Esophagus muscularis mucosa (tissue), 4 donors: ENCODE measurements around the gene EFHC2. TPM values are rescaled to one million over a fixed set of nuclear protein-coding genes. Genes with fewer than 3 reads are reported as not detected.

Experiments
- DNase-seq: peaks from one replicate; pipeline ENCODE4 v3.0.0-alpha.2; 2017; ENCODE audit errors: extremely low spot score
- H3K27ac ChIP-seq, 4 donors: fragments of 200-600 bp; sonication (generic); replicated peaks in 1 of 4; 1 replicate in 3 of 4; 2 replicates in 1 of 4; pipeline ENCODE4 v1.5.1; 2016 to 2019; ENCODE audit warnings: mild to moderate bottlenecking in 1 of 4
- H3K27me3 ChIP-seq, 4 donors: fragments of 200-600 bp; sonication (generic); one replicate each; pipeline versions ENCODE4 v1.5.1 to v1.6.0; 2016 to 2019
- H3K36me3 ChIP-seq, 4 donors: fragments of 200-600 bp; sonication (generic); one replicate each; pipeline ENCODE4 v1.5.1; 2016 to 2019
- H3K4me1 ChIP-seq, 4 donors: fragments of 200-600 bp; sonication (generic); one replicate each; pipeline ENCODE4 v1.5.1; 2016 to 2019
- H3K4me3 ChIP-seq, 4 donors: fragments of 200-600 bp; sonication (generic); 1 replicate in 2 of 4; 2 replicates in 2 of 4; pipeline ENCODE4 v1.5.1; 2016 to 2019; ENCODE audit warnings: mild to moderate bottlenecking in 4 of 4, moderate library complexity in 1 of 4
- H3K9me3 ChIP-seq, 4 donors: fragments of 200-600 bp; sonication (generic); 1 replicate in 3 of 4; 2 replicates in 1 of 4; pipeline ENCODE4 v1.5.1; 2016 to 2019
- EP300 ChIP-seq: sonication (generic); formaldehyde crosslinking; IDR thresholded peaks from one replicate; pipeline ENCODE4 v1.6.1; 2017; ENCODE audit warnings: antibody characterized with exemption
- POLR2A ChIP-seq: fragments of 450-650 bp; IDR thresholded peaks from one replicate; pipeline ENCODE4 v1.6.1; 2017; ENCODE audit warnings: antibody characterized with exemption, moderate library complexity, mild to moderate bottlenecking, low read depth
- POLR2AphosphoS5 ChIP-seq, 2 donors: sonication (generic); formaldehyde crosslinking; IDR thresholded peaks; one replicate each; pipeline ENCODE4 v1.6.1; 2017; ENCODE audit warnings: antibody characterized with exemption in 2 of 2
- WGBS: methylation state at CpG from one replicate; pipeline ENCODE4 v1.1.5; 2018; 5-methylcytosine and 5-hydroxymethylcytosine counted together
- intact Hi-C: fragments of 100-400 bp; cut with DNase I; formaldehyde crosslinking; loops from one replicate; pipeline ENCODE4 v1.15.1; 2023
- total RNA-seq, 4 donors: library from RNA; depleted of rRNA; stranded (reverse); fragments of >200 nt; gene quantifications; one replicate each; pipeline versions ENCODE4 v1.1.0 to v1.2.1, GENCODE V29; 2016
- TF ChIP-seq, protein P1 (sequence below), 3 experiments: fragments of 200-600 bp in 2 of 3; fragments of 450-650 bp in 1 of 3; sonication (generic) in 2 of 3; IDR thresholded peaks; one replicate each; pipeline ENCODE4 v1.5.1; 2017 to 2019; ENCODE audit warnings: antibody characterized with exemption in 3 of 3, mild to moderate bottlenecking in 2 of 3, moderate library complexity in 1 of 3

Gene EFHC2
- total RNA-seq, 4 donors from 2014 or later, result 2.6 to 4.6 (median 3.1) TPM

DNA sequence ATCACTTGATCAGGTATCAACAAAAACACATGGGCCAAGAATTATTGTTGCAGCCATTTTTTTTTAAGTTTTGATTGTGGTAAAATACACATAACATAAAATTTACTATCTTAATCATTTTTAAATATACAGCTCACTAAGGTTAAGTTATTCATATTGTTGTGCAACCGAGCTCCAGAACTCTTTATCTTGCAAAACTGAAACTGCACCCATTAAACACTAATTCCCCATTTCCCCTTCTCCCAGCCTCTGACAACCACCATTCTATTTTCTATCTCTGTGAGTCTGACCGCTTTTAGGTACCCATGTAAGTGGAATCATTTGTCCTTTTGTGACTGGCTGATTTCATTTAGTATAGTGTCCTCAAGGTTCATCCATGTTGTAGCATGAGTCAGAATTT lies 244.1 kb downstream of the EFHC2 start:
- H3K4me3 ChIP-seq, result no peak overlapping the region
- DNase-seq, result no peak
- no peaks in the 10 kb centered on the region for H3K9me3 ChIP-seq
- H3K36me3 ChIP-seq, result no peaks in the 10 kb centered on the region
- WGBS, result 75% methylated on average over 2 of the region's 2 CpGs
- H3K27ac ChIP-seq, result no peak overlapping the region
- TF ChIP-seq POLR2A (no peak), EP300 (no peak), POLR2AphosphoS5 (IDR thresholded peaks at IDR 0.05) (no peak)
- TF ChIP-seq, protein P1, sequence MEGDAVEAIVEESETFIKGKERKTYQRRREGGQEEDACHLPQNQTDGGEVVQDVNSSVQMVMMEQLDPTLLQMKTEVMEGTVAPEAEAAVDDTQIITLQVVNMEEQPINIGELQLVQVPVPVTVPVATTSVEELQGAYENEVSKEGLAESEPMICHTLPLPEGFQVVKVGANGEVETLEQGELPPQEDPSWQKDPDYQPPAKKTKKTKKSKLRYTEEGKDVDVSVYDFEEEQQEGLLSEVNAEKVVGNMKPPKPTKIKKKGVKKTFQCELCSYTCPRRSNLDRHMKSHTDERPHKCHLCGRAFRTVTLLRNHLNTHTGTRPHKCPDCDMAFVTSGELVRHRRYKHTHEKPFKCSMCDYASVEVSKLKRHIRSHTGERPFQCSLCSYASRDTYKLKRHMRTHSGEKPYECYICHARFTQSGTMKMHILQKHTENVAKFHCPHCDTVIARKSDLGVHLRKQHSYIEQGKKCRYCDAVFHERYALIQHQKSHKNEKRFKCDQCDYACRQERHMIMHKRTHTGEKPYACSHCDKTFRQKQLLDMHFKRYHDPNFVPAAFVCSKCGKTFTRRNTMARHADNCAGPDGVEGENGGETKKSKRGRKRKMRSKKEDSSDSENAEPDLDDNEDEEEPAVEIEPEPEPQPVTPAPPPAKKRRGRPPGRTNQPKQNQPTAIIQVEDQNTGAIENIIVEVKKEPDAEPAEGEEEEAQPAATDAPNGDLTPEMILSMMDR (IDR thresholded peaks at IDR 0.05), result no peak
- intact Hi-C loops, result no loop called here
- H3K27me3 ChIP-seq, result no peaks in the 10 kb centered on the region
- no peaks in the 10 kb centered on the region for H3K4me1 ChIP-seq

Other genes starting within 250 kb of the EFHC2 start
- gene FUNDC1, start 199.2 kb upstream of the EFHC2 start, total RNA-seq, result 10 to 100 TPM in 2 of 4 donors, 1 to 10 TPM in 2; 7.3 to 11.4 (median 9.4) TPM